GM19463 (cell line): ENCODE measurements around the gene U2AF1L4.

ENCODE experiments used
- ATAC-seq: cut with Tn5 transposase; IDR thresholded peaks from one replicate; pipeline ENCODE4 v1.9.1; 2021; ENCODE audit warnings: mild to moderate bottlenecking, moderate library complexity; ENCODE audit not compliant: unreplicated experiment

U2AF1L4 gene

DNA sequence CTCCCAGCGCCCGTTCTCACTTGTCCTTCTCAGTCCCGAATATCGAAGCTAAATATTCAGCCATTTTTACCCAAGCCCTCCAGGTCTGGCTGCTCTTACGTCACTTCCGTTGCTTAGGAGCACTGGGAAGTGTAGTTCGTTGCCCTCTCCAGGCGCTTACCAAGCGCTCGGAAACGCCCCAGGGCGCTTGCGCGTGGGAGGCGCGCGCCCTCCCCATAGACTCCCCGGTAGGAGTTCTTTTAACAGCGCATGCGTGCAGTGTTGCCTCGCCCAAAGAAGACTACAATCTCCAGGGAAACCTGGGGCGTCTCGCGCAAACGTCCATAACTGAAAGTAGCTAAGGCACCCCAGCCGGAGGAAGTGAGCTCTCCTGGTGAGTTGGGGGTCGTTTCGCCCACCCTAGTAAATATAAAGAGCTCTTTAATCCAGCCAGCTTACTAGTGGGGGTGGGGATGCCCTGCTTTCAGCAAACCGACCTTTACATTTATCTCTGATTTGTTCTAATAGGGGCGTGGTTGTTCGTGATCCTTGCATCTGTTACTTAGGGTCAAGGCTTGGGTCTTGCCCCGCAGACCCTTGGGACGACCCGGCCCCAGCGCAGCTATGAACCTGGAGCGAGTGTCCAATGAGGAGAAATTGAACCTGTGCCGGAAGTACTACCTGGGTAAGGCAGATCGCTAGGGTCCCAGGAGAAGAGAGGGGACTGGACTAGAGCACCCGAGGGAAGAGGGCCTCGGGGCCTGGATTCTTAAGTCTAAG lies at the start of gene U2AF1L4, which contains the start of gene PSENEN:
Gene U2AF1L4, minus strand, starts transcription at position 91 of the 759 bp plus-strand sequence. Its CDS starts 27 bp downstream, at position 64.
Gene PSENEN, plus strand, starts transcription at position 324 of the 759 bp plus-strand sequence. Its CDS starts 280 bp downstream, at position 604.
- ATAC-seq, result peak; percentile 31

DNA sequence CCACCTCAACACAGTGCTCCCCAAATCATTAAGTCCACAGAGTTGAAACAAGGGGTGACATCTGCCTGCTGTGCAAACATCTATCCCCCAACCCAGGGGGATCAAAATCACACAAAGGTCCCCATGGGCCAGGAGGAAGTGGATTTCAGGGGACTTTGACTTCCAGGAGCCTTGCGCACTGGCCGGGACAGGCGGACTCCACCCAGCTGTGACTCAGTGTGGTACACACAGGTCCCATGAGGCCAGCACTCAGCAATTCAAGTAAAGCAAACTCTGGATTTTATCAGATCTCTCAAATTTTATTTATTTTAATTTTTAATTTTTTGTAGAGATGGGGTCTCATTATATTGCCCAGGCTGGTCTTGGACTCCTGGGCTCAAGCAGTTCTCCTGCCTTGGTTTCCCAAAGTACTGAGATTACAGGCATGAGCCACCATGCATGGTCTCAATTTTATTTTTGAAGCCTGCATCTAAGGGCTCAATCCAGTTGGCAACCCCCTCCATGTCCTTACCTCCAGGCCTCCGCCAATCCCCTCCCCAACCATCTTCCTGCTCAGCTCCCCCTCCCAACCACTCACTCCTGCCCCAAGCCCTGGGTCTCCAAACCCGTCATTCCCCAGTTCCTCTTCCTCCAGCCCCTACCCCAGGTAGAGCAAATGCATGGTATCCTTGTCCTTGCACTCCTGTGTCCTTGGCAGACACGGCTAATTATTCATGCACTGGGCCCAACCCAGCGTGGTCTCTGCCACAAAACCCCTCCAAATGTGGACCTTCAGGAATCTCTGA lies 48.4 kb upstream of the U2AF1L4 start:
- no peak for ATAC-seq

DNA sequence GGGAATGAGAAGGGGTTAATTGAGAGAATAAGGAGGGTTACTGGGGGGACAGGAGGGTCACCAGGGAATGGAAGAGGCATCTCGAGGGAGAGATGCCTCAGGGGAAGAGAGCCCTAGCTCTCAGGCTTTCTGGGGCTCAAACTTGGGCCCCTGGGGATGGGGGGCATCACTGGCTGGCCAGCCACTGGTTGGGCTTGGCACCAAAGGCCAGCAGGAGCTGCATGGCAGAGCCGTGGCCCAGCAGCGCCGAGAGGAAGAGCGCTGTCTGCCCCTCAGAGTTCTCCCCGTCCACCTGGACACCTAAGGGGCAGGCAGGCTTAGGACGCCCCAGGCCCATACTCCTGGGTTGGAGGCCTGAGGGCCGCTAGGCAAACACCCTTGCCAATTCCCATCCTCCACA lies 47.7 kb upstream of the U2AF1L4 start:
- ATAC-seq, result no peak

- ATAC-seq, result no peak
These were observed 47.1 kb upstream of the U2AF1L4 start for GRCh38 chr19:35792312-35792711.

DNA sequence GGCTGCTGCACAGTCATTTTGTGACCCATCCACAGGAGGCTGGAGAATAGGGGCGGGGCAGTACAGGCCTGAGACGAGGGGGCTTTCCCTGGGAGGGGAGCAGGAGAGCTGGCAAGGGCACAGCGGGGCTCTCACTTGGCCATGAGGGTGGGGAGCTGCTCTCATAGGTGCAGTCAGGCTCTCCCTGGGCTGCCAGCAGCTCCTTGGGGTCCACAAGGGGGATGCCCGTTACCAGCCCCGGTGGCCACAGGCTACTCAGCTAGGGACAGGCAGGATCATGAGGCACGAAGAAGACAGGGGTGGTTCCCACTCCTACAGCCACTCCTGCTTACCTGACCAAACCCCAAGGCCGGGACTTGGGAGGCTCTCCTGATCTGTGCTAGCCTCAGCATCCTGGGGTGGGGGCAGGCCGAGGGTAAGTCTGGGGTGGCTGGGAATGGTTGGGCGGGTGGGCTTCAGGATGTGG lies 46.6 kb upstream of the U2AF1L4 start:
- ATAC-seq, result no peak

DNA sequence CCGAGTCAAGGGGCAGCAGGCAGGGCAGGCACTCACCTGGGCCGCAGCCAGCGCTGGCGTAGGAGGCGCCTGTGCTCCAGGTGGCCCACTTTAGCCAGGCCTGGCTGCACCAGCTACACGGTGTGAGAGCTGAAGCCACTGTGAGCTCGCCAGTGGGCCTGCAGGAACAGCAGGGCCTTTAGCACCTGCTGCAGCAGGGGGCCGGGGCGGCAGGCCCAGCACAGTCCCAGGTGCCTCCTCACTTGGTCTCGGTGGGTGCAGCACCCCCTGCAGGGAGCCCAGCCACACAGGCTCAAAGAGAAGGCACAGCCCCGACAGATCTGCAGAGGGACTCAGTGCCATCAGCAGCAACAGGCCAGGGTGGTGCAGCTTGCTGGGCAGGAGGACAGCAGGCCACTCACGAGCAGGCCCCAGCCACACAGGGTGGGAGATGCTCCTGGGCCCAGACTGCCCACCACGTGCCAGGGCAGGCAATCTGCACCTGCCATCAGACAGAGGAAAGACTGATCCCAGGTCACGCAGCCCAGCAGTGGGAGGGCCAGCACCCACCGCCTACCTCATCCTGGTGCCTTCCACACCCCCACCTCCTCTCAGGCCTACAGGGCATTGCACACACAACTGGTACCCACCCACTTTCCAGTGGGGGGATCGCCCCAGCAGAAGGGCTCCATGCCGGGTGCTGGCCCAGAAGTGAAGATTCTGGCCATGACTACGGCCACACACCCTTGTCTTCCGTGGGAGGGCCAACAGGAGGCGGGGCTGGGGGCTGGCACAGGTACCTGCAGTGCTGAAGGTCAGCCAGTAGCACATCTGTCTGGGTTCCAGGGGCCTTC lies 46.0 kb upstream of the U2AF1L4 start:
- no peak for ATAC-seq

DNA sequence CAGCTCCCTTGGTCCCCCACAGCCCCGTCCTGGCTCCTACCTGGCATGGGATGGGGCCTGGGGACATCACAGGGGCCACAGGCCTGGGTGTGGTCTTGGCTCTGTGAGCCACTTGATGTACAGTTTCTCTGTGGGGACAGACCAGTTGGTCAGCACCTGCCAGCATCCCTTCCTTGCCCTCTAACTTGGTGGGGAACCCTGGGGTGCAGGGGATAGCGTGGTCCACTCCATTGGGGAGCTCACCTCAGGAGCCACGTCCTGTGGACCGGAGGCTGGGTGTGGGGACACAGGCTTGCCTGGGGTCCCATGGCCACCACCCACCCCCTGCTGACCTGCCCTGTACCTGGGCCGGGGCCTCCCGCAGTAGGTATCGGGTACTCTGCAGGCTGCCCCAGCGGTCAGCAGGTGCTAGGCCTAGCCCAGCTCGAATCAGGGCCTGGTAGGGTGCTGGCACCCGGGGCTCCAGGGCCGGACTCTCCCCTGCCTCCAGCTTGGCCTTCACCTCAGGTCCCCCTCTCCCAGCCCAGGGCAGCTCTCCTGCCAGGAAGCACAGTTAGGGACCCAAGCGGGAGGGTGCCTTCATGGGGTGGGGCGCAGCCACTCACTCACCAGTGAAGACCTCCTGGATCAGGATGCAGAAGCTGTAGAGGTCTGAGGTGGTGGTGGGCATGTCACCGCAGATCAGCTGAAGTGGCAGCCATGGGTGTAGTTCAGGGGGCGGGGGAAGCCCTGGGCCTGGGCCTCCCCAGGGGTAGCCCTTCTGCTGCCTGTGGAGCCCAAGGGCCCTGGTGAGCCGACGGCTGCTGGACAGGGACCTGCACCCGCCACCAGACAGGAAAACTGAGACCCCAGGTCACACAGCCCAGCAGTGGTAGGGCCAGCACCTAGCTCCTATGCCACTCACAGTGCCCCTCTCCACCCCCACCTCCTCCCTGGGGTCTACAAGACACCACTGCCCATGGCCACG lies 45.0 kb upstream of the U2AF1L4 start:
- no peak for ATAC-seq

DNA sequence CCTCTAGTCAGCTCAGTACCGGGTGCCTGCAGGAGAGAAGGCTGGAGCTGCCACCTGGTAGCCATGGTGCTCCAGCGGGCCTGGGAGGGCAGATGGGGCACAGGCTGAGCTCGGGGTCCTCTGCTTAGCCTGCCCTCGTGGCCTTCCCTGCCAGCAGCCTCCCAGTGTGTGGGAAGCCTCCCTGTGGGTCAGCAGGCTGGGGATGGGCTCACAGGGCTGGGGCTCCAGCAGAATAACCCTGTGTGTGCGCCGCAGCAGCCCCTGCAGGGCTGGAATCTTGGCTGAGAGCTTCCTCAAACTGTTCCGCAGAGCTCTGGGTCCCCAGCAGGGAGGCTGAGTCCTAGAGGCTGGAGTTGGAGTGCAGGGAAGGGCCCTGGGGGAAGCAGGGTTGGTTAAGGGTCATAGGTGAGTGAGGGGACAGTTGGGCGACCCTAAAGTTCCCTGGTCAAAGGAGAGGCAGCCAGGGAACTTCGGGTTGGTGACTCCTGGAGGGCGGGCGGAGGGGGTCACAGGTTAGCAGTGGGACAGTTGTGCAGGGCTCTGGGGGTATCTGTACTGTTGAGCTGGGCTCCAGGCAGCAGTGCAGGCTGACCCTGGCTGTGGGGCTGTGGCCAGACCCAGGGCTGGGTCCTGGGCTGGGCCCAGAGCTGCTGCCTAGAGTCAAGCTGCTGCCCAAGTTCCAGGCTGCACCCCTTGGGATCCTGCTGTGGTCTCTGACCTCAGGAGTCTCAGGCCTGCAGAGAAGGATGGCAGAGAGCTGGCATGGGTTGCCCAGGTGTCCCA lies 44.2 kb upstream of the U2AF1L4 start:
- ATAC-seq, result no peak

DNA sequence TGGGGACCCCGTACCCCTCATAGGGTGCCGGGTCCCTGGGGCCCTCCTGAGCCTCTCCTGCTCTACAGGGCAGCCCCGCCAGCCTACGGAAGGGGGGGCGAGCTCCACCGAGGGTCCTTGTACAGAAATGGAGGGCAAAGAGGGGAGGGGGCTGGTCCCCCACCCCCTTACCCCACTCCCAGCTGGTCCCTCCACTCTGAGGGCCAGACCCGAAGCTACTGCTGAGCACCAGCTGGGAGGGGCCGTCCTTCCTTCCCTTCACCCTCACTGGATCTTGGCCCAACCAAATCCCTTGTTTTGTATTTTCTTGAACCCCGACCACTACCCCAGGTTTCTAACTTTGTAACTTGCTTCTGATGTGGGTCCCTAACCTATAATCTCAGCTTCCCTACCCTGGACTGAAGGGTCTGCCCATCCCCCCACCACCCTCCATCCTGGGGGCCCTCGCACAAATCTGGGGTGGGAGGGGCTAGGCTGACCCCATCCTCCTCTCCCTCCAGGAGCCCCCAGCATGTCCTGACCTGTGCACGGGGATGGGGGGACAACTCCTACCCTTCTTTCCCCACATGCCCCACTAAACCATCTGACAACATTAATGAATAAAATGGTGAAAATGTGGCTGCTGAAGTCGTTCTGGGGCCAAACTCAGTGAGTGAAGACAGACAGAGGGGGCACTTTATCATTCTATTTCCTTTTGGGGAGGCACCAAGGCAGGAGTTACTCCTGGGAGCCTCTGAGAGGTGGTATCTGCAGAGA lies 43.2 kb upstream of the U2AF1L4 start:
- no peak for ATAC-seq

DNA sequence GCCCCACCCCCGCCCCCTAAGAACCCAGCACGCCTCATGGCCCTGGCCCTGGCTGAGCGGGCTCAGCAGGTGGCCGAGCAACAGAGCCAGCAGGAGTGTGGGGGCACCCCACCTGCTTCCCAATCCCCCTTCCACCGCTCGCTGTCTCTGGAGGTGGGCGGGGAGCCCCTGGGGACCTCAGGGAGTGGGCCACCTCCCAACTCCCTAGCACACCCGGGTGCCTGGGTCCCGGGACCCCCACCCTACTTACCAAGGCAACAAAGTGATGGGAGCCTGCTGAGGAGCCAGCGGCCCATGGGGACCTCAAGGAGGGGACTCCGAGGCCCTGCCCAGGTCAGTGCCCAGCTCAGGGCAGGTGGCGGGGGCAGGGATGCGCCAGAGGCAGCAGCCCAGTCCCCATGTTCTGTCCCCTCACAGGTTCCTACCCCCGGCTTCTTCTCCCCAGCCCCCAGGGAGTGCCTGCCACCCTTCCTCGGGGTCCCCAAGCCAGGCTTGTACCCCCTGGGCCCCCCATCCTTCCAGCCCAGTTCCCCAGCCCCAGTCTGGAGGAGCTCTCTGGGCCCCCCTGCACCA lies 42.1 kb upstream of the U2AF1L4 start:
- no peak for ATAC-seq

DNA sequence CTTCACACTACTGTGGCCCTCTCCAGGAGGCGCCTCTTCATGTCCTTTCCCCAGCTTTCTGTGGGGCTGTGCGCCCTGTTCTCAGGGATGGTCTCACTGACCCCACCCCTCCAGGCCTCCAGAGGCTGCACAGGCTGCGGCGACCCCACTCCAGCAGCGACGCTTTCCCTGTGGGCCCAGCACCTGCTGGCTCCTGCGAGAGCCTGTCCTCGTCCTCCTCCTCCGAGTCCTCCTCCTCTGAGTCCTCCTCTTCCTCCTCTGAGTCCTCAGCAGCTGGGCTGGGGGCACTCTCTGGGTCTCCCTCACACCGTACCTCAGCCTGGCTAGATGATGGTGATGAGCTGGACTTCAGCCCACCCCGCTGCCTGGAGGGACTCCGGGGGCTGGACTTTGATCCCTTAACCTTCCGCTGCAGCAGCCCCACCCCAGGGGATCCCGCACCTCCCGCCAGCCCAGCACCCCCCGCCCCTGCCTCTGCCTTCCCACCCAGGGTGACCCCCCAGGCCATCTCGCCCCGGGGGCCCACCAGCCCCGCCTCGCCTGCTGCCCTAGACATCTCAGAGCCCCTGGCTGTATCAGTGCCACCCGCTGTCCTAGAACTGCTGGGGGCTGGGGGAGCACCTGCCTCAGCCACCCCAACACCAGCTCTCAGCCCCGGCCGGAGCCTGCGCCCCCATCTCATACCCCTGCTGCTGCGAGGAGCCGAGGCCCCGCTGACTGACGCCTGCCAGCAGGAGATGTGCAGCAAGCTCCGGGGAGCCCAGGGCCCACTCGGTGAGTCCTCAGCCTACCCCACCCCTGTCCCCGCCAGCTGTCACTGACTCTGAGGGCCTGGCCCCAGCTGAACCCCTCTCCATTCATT lies 41.3 kb upstream of the U2AF1L4 start:
- ATAC-seq, result no peak

- ATAC-seq, result no peak
These were observed 40.1 kb upstream of the U2AF1L4 start for GRCh38 chr19:35785339-35785627.

- no peak for ATAC-seq
These were observed 39.5 kb upstream of the U2AF1L4 start for GRCh38 chr19:35784503-35785338.

GRCh38 chr19:35783469-35784434 lies 38.5 kb upstream of the U2AF1L4 start:
- ATAC-seq, result no peak

DNA sequence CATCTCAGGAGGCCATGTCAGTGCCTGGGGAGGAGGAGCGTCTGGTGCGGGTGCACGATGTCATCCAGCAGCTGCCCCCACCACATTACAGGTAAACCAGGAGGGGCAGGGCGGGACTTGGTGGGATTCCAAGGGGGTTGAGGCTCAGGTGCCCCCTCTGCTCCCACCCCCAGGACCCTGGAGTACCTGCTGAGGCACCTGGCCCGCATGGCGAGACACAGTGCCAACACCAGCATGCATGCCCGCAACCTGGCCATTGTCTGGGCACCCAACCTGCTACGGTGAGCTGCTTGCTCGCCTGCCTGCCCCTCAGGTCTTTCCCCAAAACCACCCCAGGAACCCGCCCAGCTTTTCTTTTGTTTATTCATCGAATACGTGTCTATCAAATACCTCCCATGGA lies 37.4 kb upstream of the U2AF1L4 start:
- no peak for ATAC-seq
